HG03135 (cell line): Measurements from ENCODE around the gene NDRG3.
A peak's percentile ranks its signal among the peaks of the same experiment; 100 is the strongest.

ENCODE experiments used
- ATAC-seq: cut with Tn5 transposase; IDR thresholded peaks from one replicate; pipeline ENCODE4 v1.9.1; 2021; ENCODE audit warnings: mild to moderate bottlenecking, moderate library complexity; ENCODE audit not compliant: unreplicated experiment

The NDRG3 gene

GRCh38 chr20:36761125-36761524 is 15.2 kb upstream of the NDRG3 start:
- ATAC-seq = no peak

- no peak for ATAC-seq
Observed at GRCh38 chr20:36760647-36761046, 14.8 kb upstream of the NDRG3 start.

GRCh38 chr20:36758276-36758675 is 12.4 kb upstream of the NDRG3 start:
- ATAC-seq = no peak

- no peak for ATAC-seq
Observed at GRCh38 chr20:36756496-36756895, 10.6 kb upstream of the NDRG3 start.

GRCh38 chr20:36754656-36755222 is 8.8 kb upstream of the NDRG3 start:
- ATAC-seq = no peak

- no peak for ATAC-seq
Observed at GRCh38 chr20:36752582-36752981, 6.7 kb upstream of the NDRG3 start.

GRCh38 chr20:36745234-36745926 is 510 bp downstream of the NDRG3 start:
- peak; percentile 28 for ATAC-seq

- ATAC-seq = no peak
Observed at GRCh38 chr20:36744764-36745191, 1.1 kb downstream of the NDRG3 start.

- no peak for ATAC-seq
Observed at GRCh38 chr20:36744243-36744642, 1.6 kb downstream of the NDRG3 start.

GRCh38 chr20:36742558-36742957 is 3.3 kb downstream of the NDRG3 start:
- no peak for ATAC-seq

GRCh38 chr20:36741072-36741471 is 4.8 kb downstream of the NDRG3 start:
- ATAC-seq = no peak

GRCh38 chr20:36737183-36737499 is 8.7 kb downstream of the NDRG3 start:
- no peak for ATAC-seq

GRCh38 chr20:36736451-36737182 is 9.3 kb downstream of the NDRG3 start:
- ATAC-seq = no peak

- no peak for ATAC-seq
Observed at GRCh38 chr20:36732456-36732855, 13.4 kb downstream of the NDRG3 start.

- no peak for ATAC-seq
Observed at GRCh38 chr20:36728986-36729385, 16.9 kb downstream of the NDRG3 start.

- no peak for ATAC-seq
Observed at GRCh38 chr20:36726168-36726567, 19.7 kb downstream of the NDRG3 start.

GRCh38 chr20:36720510-36720909 is 25.4 kb downstream of the NDRG3 start:
- no peak for ATAC-seq

GRCh38 chr20:36717657-36718056 is 28.2 kb downstream of the NDRG3 start:
- no peak for ATAC-seq

- no peak for ATAC-seq
Observed at GRCh38 chr20:36717021-36717420, 28.9 kb downstream of the NDRG3 start.

- no peak for ATAC-seq
Observed at GRCh38 chr20:36712775-36713174, 33.1 kb downstream of the NDRG3 start.

- no peak for ATAC-seq
Observed at GRCh38 chr20:36709126-36709525, 36.8 kb downstream of the NDRG3 start.

GRCh38 chr20:36703530-36703929 is 42.4 kb downstream of the NDRG3 start:
- no peak for ATAC-seq
